Gastroesophageal sphincter (tissue), 2 donors: ENCODE data around the gene SLC8A1.

Experiments used
- EP300 ChIP-seq: sonication (generic); formaldehyde crosslinking; IDR thresholded peaks from one replicate; pipeline ENCODE4 v1.6.1; 2017; ENCODE audit warnings: antibody characterized with exemption, mild to moderate bottlenecking
- POLR2AphosphoS5 ChIP-seq: sonication (generic); formaldehyde crosslinking; IDR thresholded peaks from one replicate; pipeline ENCODE4 v1.6.1; 2017; ENCODE audit warnings: antibody characterized with exemption

- TF ChIP-seq EP300 = no peak
- no peak for TF ChIP-seq POLR2AphosphoS5
Observed at GRCh38 chr2:40228310-40228709, 223.6 kb downstream of the SLC8A1 start.
